HG03135 (cell line): ENCODE measurements around the gene ZNF407.

Source experiments
- ATAC-seq: cut with Tn5 transposase; IDR thresholded peaks from one replicate; pipeline ENCODE4 v1.9.1; 2021; ENCODE audit warnings: mild to moderate bottlenecking, moderate library complexity; ENCODE audit not compliant: unreplicated experiment

ZNF407 gene

DNA sequence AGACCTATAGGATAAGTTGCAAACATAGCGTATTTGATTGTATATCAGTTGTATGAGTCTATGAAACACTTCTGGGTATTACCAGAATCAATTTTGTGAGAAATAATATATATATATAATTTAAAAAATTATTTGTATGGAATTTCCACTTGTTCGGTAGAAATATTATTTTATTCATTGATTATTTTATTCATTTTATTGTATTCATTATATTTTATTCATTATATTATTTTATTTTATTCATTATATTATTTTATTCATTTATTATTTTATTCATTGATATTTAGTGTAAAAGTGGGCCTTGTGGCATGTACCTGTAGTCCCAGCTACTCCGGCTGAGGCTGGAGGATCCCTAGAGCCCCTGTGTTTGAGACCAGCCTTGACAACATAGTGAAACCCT lies 268.9 kb downstream of the ZNF407 start:
- ATAC-seq = no peak

DNA sequence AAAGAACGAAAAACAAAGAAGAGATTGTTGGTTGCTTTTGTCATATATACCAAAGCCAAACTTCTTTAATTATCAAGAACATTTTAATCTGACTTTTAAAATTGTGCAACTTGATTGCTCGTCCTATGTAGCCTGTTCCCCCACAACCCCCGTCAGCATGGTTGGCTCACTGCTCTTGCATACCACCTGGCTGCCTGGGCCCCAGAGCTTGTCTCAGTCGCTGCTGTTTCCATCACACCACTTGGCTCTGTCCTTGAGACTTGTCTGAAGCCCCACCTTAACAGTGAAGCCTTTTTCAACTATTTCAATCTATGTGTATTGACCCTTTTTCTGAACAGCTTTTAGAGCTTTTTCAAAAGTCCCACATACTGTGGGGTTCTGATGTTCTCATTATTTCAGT lies 270.8 kb downstream of the ZNF407 start:
- ATAC-seq = no peak

- peak; percentile 86 for ATAC-seq
These were observed 272.5 kb downstream of the ZNF407 start for GRCh38 chr18:74869904-74870863.

GRCh38 chr18:74870950-74871349 lies 273.3 kb downstream of the ZNF407 start:
- no peak for ATAC-seq

- ATAC-seq = no peak
These were observed 276.0 kb downstream of the ZNF407 start for GRCh38 chr18:74873629-74874028.

DNA sequence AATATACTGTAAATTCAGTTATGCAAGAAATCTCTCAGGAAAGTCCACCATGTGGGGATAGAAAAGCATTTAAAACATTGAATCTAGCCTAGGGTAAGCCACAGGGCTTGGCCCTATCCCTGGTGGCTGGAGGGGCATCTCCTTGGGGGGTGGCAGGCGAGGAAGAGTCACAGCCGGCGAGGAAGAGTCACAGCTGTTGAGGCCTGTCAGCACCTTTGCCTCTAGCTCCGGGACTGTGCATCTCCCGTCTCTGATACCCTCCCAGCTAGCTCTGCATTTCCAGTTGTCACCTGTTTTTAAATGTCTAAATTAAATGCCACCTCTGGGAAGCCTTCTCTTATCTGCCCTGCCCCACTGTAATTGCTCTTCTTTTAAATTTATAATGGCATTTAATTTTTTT lies 276.7 kb downstream of the ZNF407 start:
- no peak for ATAC-seq

- no peak for ATAC-seq
These were observed 279.1 kb downstream of the ZNF407 start for GRCh38 chr18:74876630-74877243.

GRCh38 chr18:74878267-74878666 lies 280.6 kb downstream of the ZNF407 start:
- ATAC-seq = no peak

DNA sequence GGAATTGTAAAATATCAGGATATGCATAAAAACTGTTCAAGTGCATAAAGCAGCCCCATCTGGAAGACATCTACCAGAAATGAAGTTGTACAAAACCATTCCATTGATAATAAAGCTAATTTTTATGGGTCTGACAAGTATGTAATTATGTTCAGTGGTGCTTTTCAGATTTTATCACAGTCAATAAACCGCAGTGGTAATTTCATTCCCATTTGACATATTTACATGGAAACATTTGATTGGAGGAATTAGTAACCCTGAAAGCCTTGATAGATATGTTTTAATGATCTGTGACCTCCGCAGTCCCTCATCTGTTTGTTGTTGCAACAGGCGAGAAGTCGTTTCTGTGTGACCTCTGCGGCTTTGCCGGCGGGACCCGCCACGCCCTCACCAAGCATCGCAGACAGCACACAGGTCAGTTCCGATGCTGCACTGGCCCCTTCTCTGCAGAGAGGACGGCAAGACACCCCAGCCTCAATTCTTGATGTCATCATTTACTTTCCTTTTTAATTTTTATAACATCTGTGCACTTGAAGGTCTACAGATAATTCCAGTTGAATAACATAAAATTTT lies 283.1 kb downstream of the ZNF407 start:
- ATAC-seq = no peak

DNA sequence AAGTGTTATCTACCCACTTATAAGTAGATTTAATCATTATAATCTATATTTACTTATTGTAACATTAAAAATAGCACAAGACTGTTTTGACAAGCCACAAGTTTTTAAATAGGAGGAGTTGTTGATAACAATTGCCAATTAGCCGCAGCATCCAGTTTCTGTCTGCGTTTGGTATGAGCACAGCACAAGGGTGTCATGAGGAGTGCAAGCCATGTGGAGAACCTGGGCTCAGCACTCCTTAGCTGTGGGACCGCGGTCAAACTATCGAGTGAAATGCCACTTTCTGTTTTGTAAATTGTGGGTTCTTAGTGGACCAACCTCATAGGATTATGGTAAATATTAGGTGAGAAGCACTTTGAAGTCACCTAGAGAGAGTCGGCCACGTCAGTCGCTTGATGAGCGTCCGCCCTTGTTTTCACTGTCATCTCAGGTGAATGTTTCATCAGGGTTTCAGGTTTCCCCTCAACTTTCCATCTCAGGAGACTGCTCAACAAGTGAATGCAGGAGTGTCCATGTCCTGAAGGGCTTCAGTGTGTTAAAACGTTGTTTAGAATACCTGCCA lies 294.5 kb downstream of the ZNF407 start:
- no peak for ATAC-seq

DNA sequence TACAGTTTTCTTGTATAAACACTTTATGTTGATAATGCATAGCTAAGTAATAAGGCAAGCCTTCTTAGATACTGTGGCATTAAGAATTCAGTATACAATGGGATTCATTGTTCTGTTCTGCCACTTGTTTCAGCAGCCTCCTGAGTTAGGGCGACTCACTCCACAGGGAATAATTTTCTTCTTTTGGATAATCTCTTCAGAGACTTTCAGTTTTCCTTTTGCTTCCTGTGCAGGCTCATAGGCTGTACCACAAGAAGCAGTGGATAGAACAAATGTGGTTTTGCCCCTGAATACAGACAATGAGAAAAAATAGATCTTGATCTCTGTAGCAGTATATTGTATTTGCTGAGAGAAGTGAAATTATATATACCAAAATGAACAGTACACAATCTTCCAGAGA lies 298.0 kb downstream of the ZNF407 start:
- no peak for ATAC-seq

DNA sequence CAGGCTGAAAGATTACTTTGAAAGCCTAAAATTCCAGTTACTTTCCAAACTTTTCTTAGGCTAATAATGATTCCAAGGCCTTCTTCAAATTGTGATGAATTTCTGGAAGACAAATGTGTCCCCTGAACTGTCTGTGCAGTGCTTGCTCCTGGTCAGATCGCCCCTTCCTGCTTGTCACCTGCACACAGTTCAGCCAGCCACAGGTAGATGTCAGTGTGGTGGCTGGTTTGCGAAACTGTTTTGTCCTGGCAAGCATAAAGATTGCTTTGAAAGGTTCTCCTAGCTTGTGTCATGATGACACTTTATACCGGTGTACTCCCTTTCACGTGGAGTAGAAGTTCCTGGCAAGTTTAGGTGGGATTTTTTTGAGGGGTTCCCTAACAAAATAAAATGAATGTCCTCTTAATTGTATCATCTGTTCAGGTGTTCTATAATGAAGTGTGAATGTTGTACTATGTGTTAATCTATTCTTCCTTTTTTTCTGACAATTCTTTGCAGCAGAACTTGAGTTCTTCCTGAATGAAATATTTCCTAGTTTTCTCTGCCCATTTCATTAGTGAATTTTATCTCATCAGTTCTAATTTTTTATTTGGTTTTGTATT lies 298.8 kb downstream of the ZNF407 start:
- no peak for ATAC-seq

DNA sequence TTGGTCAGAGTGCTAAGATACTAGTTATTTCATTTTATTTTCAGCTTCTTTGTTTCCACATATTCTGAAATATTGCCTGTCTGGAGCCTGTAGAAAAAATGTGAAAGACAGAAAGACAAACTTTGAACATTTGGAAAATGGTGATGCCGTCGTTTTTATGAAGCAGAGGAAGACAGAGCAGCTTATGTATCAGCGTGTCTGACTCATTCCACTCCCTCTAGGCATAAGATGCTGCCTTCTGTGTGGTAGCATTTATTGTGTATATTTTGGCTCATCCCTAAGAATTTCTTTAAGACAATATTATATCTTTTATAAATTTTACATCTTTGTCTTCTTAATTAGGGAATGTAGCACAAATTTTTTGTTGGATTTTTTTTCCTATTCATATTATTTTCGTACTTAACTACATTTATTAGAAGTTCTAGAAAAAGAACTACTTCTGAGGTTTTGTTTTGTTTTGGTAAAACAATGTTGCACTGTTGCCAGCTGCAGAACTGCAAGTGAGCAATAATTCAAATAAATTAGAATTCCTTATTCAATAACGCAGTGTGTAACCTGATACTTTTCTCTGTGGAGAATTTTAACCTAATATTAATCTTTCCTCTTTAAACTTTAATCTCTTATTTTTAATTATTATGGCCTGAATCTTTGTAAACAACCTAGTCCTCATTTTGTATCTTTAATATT lies 300.4 kb downstream of the ZNF407 start:
- ATAC-seq = no peak

- ATAC-seq = no peak
These were observed 301.3 kb downstream of the ZNF407 start for GRCh38 chr18:74898965-74899364.

DNA sequence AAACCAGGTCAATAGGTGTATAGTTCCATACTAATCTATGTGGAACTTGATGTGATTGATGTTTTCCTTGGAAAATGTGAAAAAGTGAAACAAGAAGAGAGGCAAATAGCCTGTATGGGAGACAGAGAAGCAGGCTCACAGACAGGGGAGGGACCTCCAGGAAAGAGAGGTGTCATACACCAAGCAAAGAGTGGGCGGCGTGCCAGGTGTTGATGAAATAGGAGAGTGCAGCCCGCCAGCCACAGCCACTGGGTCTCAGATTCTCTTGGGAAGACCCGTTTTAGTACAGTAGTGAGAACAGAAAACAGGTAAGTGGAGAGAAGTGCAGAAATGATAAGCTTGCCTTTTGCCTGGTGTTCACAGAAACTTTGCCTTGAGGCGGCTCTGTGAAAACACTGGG lies 301.9 kb downstream of the ZNF407 start:
- no peak for ATAC-seq

DNA sequence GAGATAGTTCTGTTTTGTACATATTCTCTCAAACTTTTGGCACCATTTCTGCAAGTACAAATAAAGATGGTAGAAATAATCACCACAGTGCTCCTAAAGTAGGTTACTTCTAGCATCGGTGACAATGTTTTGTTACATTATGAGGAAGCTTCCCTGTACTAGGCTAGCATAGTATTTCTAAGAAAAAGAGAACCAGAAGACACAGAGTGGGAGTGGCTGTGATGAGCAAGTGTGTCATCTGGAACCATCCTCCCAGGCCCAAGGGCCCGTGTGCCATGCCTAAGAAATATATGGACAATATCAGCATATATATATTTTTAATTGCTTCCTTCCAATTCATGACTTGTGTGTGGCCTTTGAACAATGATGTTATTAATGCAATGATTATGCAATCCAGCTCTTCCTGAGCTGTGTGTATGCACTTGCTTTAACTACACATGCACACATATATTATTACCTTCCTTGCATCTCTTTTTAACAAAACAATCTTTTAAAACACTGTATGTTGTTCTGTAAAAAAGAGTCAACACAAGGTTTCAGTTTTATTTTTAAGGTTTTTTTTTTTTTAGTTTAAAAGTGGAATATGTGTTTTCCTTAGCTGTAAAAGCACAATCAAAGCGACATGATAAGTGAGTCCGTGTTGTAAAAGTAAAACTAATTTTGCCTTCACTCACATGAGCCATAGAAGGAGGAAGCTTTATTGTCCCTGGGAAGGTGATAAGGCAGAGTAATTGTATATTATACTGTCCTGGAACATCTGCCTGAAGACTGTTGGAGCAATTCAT lies 303.9 kb downstream of the ZNF407 start:
- ATAC-seq = no peak

GRCh38 chr18:74902147-74902455 lies 304.4 kb downstream of the ZNF407 start:
- no peak for ATAC-seq

- no peak for ATAC-seq
These were observed 307.6 kb downstream of the ZNF407 start for GRCh38 chr18:74905247-74905646.

DNA sequence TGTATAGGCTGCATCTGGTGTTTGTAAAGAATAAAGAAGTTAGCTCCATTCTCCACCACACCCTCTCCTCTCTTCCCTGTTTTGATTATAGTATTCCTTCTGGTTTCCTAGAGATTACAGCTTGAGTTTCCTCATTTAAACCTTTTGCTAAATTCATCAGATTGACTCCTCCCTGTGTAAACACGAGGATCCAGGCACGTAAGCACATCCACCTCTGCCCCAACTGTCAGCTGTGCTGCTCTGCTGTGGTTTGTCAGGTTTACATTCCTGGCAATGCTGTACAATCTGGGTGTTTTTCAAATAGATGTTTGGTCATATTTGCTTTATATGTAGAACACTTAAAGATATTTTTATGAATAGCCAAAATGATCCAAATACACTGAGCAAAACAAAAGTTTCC lies 308.5 kb downstream of the ZNF407 start:
- ATAC-seq = no peak

GRCh38 chr18:74914052-74914591 lies 316.5 kb downstream of the ZNF407 start:
- no peak for ATAC-seq
